Muscle of back (tissue), 11 donors: ENCODE results near the gene PAH. TPM values are rescaled to one million over a fixed set of nuclear protein-coding genes. Genes with fewer than 3 reads are reported as not detected.
"Not testable (repeated sequence)": the region's sequence is repeated elsewhere in the genome, so short reads cannot be mapped to it uniquely, and the experiment has no call there.

Source experiments
- DNase-seq, 3 donors: peaks; one replicate each; pipeline versions ENCODE4 v3.0.0 to v3.0.0-alpha.2; 2013
- polyA plus RNA-seq, 10 donors: library from polyadenylated mRNA; unstranded; fragments of 120-200 nt; gene quantifications; one replicate each; pipeline ENCODE4 v1.2.1, GENCODE V29; 2013; ENCODE audit not compliant: insufficient read length in 10 of 10

The PAH gene
- polyA plus RNA-seq, 10 donors: 0.29 to 0.91 TPM; not detected in 8

- no peak for DNase-seq
Observed at GRCh38 chr12:102900389-102900788, 16.7 kb downstream of the PAH start.

- DNase-seq: no peak
Observed at GRCh38 chr12:102896067-102896466, 21.0 kb downstream of the PAH start.

GRCh38 chr12:102891756-102892155 is 25.3 kb downstream of the PAH start:
- DNase-seq: no peak

- DNase-seq: no peak
Observed at GRCh38 chr12:102888511-102888910, 28.5 kb downstream of the PAH start.

GRCh38 chr12:102885043-102885932 is 31.8 kb downstream of the PAH start:
- no peak for DNase-seq

GRCh38 chr12:102883204-102883799 is 33.7 kb downstream of the PAH start:
- DNase-seq: peak in 2 of 3 donors; percentile 13 to 42

DNA sequence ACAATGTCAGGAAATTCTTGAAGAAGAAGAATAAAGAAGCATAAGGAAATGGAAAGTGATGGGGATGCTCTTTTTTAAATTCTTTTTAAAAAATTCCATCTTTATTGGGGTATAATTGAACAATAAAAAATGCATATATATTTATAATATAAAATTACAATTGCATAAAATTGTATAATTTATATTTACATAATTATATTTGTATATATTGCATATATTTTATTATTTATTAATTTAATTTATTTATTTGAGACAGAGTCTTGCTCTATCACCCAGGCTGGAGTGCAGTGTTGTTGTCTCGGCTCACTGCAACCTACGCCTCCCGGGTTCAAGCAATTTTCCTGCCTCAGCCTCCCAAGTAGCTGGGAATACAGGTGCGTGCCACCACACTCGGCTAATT is 36.3 kb downstream of the PAH start:
- no peak for DNase-seq

DNA sequence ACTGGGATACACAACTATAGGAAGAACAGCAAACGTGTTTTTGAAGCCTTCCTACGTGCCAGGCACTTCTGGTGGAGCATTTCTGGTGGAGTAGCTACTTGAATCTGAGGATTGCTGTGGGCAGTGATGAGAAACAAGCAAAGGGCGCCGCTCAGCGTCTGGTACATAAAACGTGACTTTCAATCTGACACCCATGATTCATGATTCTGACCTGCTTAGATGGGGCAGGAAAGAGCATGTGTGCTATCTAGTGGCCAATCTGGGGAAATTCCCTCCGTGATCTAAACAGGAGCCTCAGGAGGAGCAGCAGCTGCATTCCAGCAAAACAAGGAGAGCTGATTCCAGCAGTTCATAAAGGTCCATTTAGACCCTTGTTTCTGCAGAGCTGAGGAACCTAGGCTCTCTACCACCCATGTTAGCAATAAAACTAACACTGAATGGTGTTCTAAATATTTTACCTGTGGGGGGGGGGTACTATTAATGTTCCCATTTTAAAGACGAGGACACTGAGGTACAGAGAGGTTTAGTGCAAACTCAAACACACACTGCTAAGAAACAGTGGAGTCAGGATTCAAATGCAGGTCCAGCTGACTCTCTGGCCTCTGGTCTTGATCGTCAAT is 37.8 kb downstream of the PAH start:
- peak; percentile 35 to 58 (median 44) for DNase-seq

GRCh38 chr12:102876883-102877282 is 40.2 kb downstream of the PAH start:
- DNase-seq: no peak

GRCh38 chr12:102874819-102875218 is 42.2 kb downstream of the PAH start:
- DNase-seq: no peak

GRCh38 chr12:102873077-102873476 is 44.0 kb downstream of the PAH start:
- no peak for DNase-seq

DNA sequence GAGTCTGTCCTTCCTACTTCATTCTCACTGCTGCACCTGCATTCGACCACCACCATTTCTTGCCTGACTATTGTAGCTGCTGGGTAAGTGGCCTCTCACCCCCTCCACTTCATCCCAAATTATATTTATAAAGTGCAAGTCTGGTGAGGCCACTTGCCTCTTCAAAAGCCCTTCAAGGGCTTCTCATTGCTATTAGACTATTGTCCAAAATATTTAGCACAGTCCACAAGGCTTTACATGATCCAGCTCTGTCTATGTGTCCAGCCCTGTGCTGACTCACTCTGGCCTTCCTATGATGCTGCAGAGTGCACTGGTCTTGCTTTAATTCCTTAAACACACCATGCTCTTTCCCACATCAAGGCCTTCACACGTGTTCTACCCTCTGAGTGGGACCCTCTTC is 46.0 kb downstream of the PAH start:
- no peak for DNase-seq

DNA sequence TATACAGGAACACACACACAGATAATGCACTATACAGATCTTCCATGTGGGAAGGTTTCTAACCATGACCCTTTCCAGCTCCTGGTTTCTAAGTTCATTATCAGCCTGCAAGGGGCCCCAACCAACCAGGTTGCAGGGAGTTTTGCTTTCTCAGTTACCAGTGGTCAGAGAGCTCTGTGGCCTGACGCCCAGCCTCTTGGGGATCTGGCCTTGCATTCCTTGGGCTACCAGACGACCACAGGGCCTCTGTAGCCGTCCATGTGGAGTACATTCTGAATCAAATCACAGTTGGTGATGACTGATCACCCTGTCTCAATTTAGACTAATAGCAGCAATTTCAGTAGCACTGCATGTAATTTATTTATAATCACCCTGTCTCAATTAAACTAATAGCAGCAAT is 47.5 kb downstream of the PAH start:
- no peak for DNase-seq

- DNase-seq: no peak
Observed at GRCh38 chr12:102865821-102866615, 51.0 kb downstream of the PAH start.

DNA sequence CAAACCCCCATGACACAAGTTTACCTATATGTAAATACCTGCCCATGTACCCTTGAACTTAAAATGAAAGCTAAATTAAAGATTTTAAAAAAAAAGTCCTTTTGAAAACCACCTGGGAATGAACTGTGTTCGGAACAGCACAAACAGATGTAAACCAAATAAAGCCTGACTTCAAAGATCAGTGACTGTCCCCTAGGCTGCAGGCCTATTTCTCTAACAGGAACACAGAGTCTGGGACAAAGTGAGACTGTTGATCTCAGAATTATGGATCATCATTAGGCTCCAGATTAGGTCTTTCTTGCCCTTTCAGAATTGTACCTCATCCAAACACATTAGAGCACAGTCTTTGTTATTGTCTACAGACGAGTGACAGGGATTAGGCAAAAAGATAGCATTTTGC is 54.6 kb downstream of the PAH start:
- DNase-seq: no peak

DNA sequence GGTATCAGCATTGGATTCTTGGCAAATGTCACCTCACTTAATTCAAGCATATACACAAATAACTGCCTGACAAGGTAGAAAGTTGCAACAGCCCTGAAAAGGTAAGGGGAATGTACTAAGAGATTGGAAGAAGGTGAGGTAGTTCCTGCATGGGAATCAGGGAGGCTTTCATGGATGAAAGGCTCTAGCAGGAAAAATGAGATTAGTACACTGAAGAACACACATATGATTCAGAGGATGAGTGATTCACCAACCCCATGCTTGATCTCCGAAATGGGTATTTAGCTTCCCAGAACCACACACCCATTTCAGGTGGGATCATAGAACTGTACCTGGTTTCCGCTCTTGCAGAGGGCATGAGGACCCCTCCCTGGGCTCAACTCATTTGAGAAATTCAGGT is 65.8 kb downstream of the PAH start:
- DNase-seq: no peak

GRCh38 chr12:102849722-102850447 is 67.2 kb downstream of the PAH start:
- DNase-seq: no peak

DNA sequence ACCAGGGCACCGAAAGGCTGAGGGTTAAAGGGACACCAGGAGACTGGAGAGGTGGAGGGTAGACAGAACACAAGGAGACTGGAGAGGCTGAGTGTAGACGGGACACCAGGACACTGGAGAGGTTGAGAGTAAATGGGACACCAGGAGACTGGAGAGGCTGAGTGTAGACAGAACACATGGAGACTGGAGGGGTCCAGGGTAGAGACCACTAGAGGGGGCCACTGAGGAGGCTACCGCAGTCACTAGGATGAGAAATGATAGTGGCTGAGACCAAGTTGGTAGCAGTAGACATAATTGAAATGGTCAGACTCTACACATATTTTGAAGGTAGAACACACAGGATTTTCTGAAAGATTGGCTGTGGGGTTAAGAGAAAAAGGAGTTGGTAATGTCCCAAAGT is 68.2 kb downstream of the PAH start:
- no peak for DNase-seq

- no peak for DNase-seq
Observed at GRCh38 chr12:102847131-102847530, 69.9 kb downstream of the PAH start.

DNA sequence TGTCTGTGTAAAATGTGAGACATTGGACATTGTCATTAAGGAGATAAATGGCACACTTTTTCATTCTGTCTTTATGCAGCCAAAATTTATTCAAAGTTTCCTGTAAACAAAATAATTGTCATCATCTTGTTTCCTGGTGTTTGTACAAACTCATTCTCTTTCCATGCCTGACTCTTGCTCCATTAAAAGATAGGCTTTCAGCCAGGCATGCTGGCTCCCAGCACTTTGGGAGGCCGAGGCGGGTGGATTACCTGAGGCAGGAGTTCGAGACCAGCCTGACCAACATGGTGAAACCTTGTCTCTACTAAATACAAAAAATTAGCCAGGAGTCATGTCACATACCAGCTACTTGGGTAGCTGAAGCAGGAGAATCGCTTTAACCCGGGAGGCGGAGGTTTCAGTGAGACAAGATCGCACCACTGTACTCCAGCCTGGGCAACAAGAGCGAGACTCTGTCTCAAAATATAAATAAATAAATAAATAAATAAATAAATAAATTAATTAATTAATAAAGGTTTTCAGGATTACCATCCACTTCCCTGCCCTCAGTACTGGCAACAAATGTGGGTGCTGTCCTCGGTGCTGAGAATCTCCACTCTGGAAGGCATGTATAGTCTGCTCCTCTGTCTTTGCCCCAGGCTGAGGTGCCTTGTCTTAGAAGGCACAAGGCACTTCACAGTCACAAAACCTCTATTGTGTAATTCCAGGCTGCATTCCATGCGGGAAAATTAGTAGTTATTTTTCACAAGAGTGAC is 83.2 kb downstream of the PAH start:
- DNase-seq: peak in 2 of 3 donors; percentile 27 to 31

GRCh38 chr12:102832826-102833225 is 84.2 kb downstream of the PAH start:
- DNase-seq: not testable (repeated sequence)
